K562 (cell line): ENCODE results near the gene CTDSPL.

Source experiments
- ADNP ChIP-seq: fragments of 200-800 bp; sonication (Bioruptor generic); IDR thresholded peaks from 2 replicates; pipeline ENCODE4 v1.6.1; 2016; ENCODE audit warnings: missing genetic modification characterization, missing compliant biosample characterization
- FOXJ3 ChIP-seq: sonication (generic); formaldehyde crosslinking; IDR thresholded peaks from 2 replicates; pipeline ENCODE4 v1.4.0; 2020; ENCODE audit warnings: mild to moderate bottlenecking, missing genetic modification reagents
- MECOM ChIP-seq: fragments of 250-450 bp; sonication (Bioruptor Pico); IDR thresholded peaks from 2 replicates; pipeline ENCODE4 v1.8.0; 2022; ENCODE audit warnings: inconsistent platforms
- NR2C2 ChIP-seq, 2 experiments: fragments of 200-800 bp in 1 of 2; sonication (Bioruptor generic) in 1 of 2; sonication (generic) in 1 of 2; formaldehyde crosslinking in 1 of 2; IDR thresholded peaks; 2 replicates each; pipeline versions ENCODE4 v1.6.1 to v1.8.0; 2016 to 2022; ENCODE audit warnings: mild to moderate bottlenecking in 1 of 2, missing compliant biosample characterization in 1 of 2, missing genetic modification characterization in 1 of 2, missing genetic modification reagents in 1 of 2
- TEAD2 ChIP-seq: fragments of 450-650 bp; IDR thresholded peaks from 2 replicates; pipeline ENCODE4 v1.6.1; 2016; ENCODE audit warnings: missing genetic modification characterization, control low read depth, missing compliant biosample characterization
- ZSCAN29 ChIP-seq: fragments of 450-650 bp; IDR thresholded peaks from 2 replicates; pipeline ENCODE4 v1.6.1; 2017
- TF ChIP-seq, protein P1 (sequence below): fragments of 250-450 bp; sonication (Bioruptor Pico); IDR thresholded peaks from 2 replicates; pipeline ENCODE4 v1.5.1; 2021; ENCODE audit warnings: mild to moderate bottlenecking

DNA sequence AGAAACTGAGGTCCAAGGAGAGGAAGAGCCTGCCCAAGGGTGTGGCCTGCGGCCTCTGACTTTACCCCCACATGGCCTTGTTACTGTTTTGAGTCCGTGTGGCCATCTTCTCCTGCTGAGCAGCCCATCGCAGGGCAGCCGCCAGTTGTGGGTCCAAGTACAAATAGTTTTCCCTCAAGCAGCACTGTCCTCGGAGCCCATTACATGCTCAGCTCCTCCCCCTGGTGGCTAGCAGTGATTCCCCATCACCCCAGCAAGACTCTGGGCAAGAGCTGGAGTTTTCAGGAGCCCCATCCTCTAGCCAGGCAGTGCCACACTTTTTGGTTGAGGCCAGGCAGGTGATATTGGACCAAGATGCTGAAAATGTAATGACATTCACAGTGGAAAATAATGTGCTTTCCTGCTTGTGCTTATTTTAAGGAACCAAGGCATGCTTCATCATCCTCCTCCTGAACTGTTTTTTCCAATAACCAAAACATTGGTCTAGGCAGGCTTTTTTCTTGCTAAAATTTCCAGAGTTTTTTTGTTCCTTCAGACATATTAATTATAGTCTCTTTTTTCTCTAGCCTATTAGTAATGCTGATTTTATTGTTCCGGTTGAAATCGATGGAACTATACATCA, 105.7 kb downstream of the CTDSPL start:
- TF ChIP-seq FOXJ3 (no peak), NR2C2 (CRISPR knock-in tag; IDR thresholded peaks at IDR 0.05) (no peak), NR2C2 (tag; IDR thresholded peaks at IDR 0.05) (no peak), TEAD2 (tag) (no peak), ZSCAN29 (no peak), MECOM (CRISPR knock-in tag) (no peak), ADNP (tag) (no peak)
- TF ChIP-seq, protein P1, sequence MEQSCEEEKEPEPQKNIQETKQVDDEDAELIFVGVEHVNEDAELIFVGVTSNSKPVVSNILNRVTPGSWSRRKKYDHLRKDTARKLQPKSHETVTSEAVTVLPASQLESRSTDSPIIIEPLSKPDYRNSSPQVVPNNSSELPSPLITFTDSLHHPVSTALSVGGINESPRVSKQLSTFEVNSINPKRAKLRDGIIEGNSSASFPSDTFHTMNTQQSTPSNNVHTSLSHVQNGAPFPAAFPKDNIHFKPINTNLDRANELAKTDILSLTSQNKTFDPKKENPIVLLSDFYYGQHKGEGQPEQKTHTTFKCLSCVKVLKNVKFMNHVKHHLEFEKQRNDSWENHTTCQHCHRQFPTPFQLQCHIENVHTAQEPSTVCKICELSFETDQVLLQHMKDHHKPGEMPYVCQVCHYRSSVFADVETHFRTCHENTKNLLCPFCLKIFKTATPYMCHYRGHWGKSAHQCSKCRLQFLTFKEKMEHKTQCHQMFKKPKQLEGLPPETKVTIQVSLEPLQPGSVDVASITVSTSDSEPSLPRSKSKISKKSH (CRISPR knock-in tag) = no peak
